Heart left ventricle (tissue), 16 donors: ENCODE data around the gene AIMP2. TPM values are rescaled to one million over a fixed set of nuclear protein-coding genes. Genes with fewer than 3 reads are reported as not detected.
A peak's percentile ranks its signal among the peaks of the same experiment; 100 is the strongest.
"Not testable (repeated sequence)": the region's sequence is repeated elsewhere in the genome, so short reads cannot be mapped to it uniquely, and the experiment has no call there.

Source experiments
- ATAC-seq, 4 donors: fragments of 200-7000 bp; cut with Tn5 transposase; one replicate each; pipeline ENCODE4 v1.9.1; 2020 to 2022; ENCODE audit warnings: moderate library complexity in 4 of 4, mild to moderate bottlenecking in 3 of 4, moderate number of reproducible peaks in 1 of 4
- DNase-seq, 5 donors: peaks; one replicate each; pipeline ENCODE4 v3.0.0-alpha.2; 2020
- H3K27ac ChIP-seq, 12 donors: fragments of 200-600 bp; sonication (generic) in 4 of 12; one replicate each; pipeline versions ENCODE4 v1.5.0 to v1.8.0; 2016 to 2022; ENCODE audit warnings: mild to moderate bottlenecking in 2 of 12
- H3K27me3 ChIP-seq, 9 donors: fragments of 200-600 bp; sonication (generic) in 2 of 9; one replicate each; pipeline versions ENCODE4 v1.5.1 to v1.8.0; 2016 to 2022; ENCODE audit warnings: mild to moderate bottlenecking in 3 of 9
- H3K36me3 ChIP-seq, 9 donors: fragments of 200-600 bp; sonication (generic) in 2 of 9; one replicate each; pipeline versions ENCODE4 v1.5.0 to v1.8.0; 2018 to 2022; ENCODE audit warnings: mild to moderate bottlenecking in 2 of 9
- H3K4me1 ChIP-seq, 12 donors: fragments of 200-600 bp; sonication (generic) in 4 of 12; one replicate each; pipeline versions ENCODE4 v1.5.0 to v1.8.0; 2016 to 2022; ENCODE audit warnings: mild to moderate bottlenecking in 3 of 12
- H3K4me3 ChIP-seq, 12 donors: fragments of 200-600 bp; sonication (generic) in 4 of 12; one replicate each; pipeline versions ENCODE4 v1.5.0 to v1.8.0; 2017 to 2022; ENCODE audit warnings: mild to moderate bottlenecking in 9 of 12, moderate library complexity in 4 of 12
- H3K9me3 ChIP-seq, 12 donors: fragments of 200-600 bp; sonication (generic) in 4 of 12; one replicate each; pipeline versions ENCODE4 v1.5.0 to v1.8.0; 2016 to 2022; ENCODE audit warnings: mild to moderate bottlenecking in 1 of 12
- POLR2A ChIP-seq, 2 donors: fragments of 450-650 bp; IDR thresholded peaks; one replicate each; pipeline ENCODE4 v1.6.1; 2017; ENCODE audit warnings: antibody characterized with exemption in 2 of 2, mild to moderate bottlenecking in 2 of 2, moderate library complexity in 2 of 2
- WGBS, 4 donors: extraction: QIAGEN DNeasy Blood & Tissue Kit in 2 of 4; methylation state at CpG; one replicate each; pipeline versions ENCODE4 v1.1.5 to v1.1.7; 2013 to 2018; 5-methylcytosine and 5-hydroxymethylcytosine counted together
- intact Hi-C, 10 donors: fragments of 100-400 bp; cut with DNase I; formaldehyde crosslinking; loops; one replicate each; pipeline versions ENCODE4 v1.11.1 to v1.14.2; 2022
- polyA plus RNA-seq, 2 donors: library from polyadenylated mRNA; stranded (reverse); fragments of 200-250 nt; gene quantifications; one replicate each; pipeline ENCODE4 v1.2.3, GENCODE V29; 2013
- total RNA-seq, 9 donors: library from RNA; depleted of rRNA in 2 of 9; stranded (reverse); fragments of >200 nt in 2 of 9; fragmentation: NEBNext Ultra II Directional in 3 of 9; extraction: Animal tissue kit (Norgen Biotek cat#: 25700) in 3 of 9; gene quantifications; one replicate each; pipeline versions ENCODE4 v1.1.0 to v1.2.4, GENCODE V29; 2016 to 2023
- TF ChIP-seq, protein P1 (sequence below), 12 donors: fragments of 200-600 bp; sonication (generic) in 4 of 12; IDR thresholded peaks; one replicate each; pipeline versions ENCODE4 v1.5.0 to v1.8.0; 2018 to 2022; ENCODE audit warnings: antibody characterized with exemption in 12 of 12, mild to moderate bottlenecking in 5 of 12
- donor health status: ischemic (EF 13 %, LVEDD 7.1; RV severe dilation, severe dysfunction).
- donor health status: healthy with polysubstance abuse.
- donor health status: DM: no; HTN: yes; CAD: no.
- donor health status: DM: no; HTN: no; CAD: no.
- donor health status: ischemic (EF 25% LVEDD 6.9; RV normal size, moderate dysfunction).
- donor health status: ischemic (EF 25% LVEDD 5.7; RV mildly dilated, moderate dysfunction).
- donor health status: healthy.
- donor health status: DM: yes; HTN: yes; CAD: no.
- donor health status: ischemic (EF 35%, LVEDD 5.7; RV mildly dilated, moderate dysfunction).
- donor health status: nonischemic (EF 11% LVEDD 7.7; RV severe dilation, severe dysfunction).
- donor health status: DM: yes; HTN: yes; CAD: no.
- donor health status: PGD.
- donor health status: ischemic (EF 29% LVEDD 5.4; RV normal size, mild dysfunction).
- donor health status: nonischemic (EF 23%, LVEDD 6.1; RV moderate dilation, normal function).

Gene AIMP2
- total and polyA plus RNA-seq, 11 donors: 25.0 to 105 (median 51.1) TPM

DNA sequence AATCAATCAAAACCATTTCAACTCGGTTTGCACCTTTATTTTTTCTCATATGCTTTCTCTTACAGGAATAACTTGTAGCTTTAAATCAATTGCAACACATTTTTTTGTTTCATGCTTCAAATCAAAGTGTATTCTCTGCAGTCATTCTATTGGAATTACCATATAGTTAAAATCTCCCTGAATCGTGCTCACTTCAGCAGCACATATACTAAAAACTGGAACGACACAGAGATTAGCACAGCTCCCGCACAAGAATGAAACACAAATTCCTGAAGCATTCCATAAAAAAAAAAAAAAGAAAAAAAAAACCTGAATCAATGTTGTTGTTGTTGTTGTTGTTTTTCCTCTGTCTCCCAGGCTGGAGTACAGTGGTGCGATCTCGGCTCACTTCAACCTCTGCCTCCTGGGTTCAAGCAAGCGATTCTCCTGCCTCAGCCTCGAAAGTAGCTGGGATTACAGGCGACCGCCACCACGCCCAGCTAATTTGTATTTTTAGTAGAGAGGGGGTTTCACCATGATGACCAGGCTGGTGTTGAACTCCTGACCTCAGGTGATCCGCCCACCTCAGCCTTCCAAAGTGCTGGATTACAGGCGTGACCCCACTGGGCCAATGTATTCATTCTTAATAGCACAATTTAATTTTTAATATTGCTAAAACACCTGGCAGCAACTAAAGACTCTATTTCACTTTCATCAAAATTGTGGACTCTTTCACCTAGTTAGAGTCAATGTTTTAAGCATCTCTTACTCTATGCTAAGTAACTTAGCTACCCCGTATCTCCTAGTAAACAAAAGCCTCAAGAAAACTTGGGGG is 48.5 kb downstream of the AIMP2 start:
- TF ChIP-seq POLR2A (IDR thresholded peaks at IDR 0.05): no peak
- TF ChIP-seq, protein P1, sequence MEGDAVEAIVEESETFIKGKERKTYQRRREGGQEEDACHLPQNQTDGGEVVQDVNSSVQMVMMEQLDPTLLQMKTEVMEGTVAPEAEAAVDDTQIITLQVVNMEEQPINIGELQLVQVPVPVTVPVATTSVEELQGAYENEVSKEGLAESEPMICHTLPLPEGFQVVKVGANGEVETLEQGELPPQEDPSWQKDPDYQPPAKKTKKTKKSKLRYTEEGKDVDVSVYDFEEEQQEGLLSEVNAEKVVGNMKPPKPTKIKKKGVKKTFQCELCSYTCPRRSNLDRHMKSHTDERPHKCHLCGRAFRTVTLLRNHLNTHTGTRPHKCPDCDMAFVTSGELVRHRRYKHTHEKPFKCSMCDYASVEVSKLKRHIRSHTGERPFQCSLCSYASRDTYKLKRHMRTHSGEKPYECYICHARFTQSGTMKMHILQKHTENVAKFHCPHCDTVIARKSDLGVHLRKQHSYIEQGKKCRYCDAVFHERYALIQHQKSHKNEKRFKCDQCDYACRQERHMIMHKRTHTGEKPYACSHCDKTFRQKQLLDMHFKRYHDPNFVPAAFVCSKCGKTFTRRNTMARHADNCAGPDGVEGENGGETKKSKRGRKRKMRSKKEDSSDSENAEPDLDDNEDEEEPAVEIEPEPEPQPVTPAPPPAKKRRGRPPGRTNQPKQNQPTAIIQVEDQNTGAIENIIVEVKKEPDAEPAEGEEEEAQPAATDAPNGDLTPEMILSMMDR (IDR thresholded peaks at IDR 0.05): no peak
- DNase-seq (no peak), ATAC-seq (no peak)
- no peak overlapping the region for H3K27ac ChIP-seq
- H3K4me3 ChIP-seq: peak overlapping the region in 9 of 12 donors; percentile 65 to 99 (median 91)
- H3K27me3 ChIP-seq: no peaks in the 10 kb centered on the region
- H3K4me1 ChIP-seq: peaks cover 6 to 27% (median 16%) of the 10 kb centered on the region in 12 donors
- peaks cover 0 to 28% (median 21%) of the 10 kb centered on the region in 9 donors for H3K36me3 ChIP-seq
- intact Hi-C loops: no loop called here
- 72 to 81% (median 75%) methylated on average over 14 of the region's 14 CpGs for WGBS, 4 donors
- H3K9me3 ChIP-seq: no peaks in the 10 kb centered on the region

DNA sequence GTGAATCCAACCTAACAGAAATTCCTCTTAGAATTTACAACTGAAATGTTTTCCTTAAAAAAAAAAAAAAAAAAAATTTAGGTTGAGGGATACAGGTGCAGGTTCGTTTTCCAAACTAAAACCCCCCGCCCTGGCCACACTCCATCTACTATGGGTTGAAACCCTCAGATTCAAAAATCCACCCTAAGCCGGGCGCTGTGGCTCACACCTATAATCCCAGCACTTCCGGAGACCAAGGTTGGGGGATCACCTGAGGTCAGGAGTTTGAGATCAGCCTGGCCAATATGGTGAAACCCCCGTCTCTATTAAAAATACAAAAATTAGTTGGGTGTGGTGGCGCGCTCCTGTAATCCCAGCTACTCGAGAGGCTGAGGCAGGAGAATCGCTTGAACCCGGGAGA is 50.9 kb downstream of the AIMP2 start:
- H3K27ac ChIP-seq, intact Hi-C loops: not testable (repeated sequence)
- H3K4me3 ChIP-seq: peak overlapping the region in 2 of 12 donors; percentile 86 to 93

GRCh38 chr7:6071406-6071805 is 62.3 kb downstream of the AIMP2 start:
- H3K9me3 ChIP-seq: no peaks in the 10 kb centered on the region
- TF ChIP-seq POLR2A (IDR thresholded peaks at IDR 0.05): no peak
- TF ChIP-seq, protein P1 (IDR thresholded peaks at IDR 0.05): no peak
- no peak overlapping the region for H3K27ac ChIP-seq
- H3K4me3 ChIP-seq: no peak overlapping the region
- intact Hi-C loops: no loop called here
- DNase-seq: no peak
- no peaks in the 10 kb centered on the region for H3K27me3 ChIP-seq
- H3K36me3 ChIP-seq: no peaks in the 10 kb centered on the region
- no peak for ATAC-seq
- H3K4me1 ChIP-seq: no peaks in the 10 kb centered on the region
- WGBS, 4 donors: 79 to 83% (median 81%) methylated on average over 3 of the region's 3 CpGs

More for the DNA sequence above, 50.9 kb downstream of the AIMP2 start:
- not testable (repeated sequence) for H3K27me3 ChIP-seq, H3K9me3 ChIP-seq, H3K36me3 ChIP-seq, ATAC-seq, DNase-seq
- 86 to 97% (median 95%) methylated on average over 11 of the region's 11 CpGs for WGBS, 4 donors
- H3K4me1 ChIP-seq: peaks cover 6 to 27% (median 16%) of the 10 kb centered on the region in 12 donors

Other genes with a start within 250 kb of the AIMP2 start
- 10 to 100 TPM; 22.6 to 34.8 (median 26.6) TPM for gene RNF216, start 227.6 kb upstream of the AIMP2 start, total RNA-seq
- 10 to 100 TPM; 20.5 TPM for gene RNF216, start 227.6 kb upstream of the AIMP2 start, polyA plus RNA-seq
- not detected for gene OCM, start 128.5 kb upstream of the AIMP2 start, total RNA-seq
- gene OCM, start 128.5 kb upstream of the AIMP2 start, polyA plus RNA-seq: not detected
- gene CCZ1, start 110.5 kb upstream of the AIMP2 start, total RNA-seq: 10 to 100 TPM; 31.7 to 64.4 (median 52.1) TPM
- gene CCZ1, start 110.5 kb upstream of the AIMP2 start, polyA plus RNA-seq: 10 to 100 TPM; 24.0 to 58.5 TPM
- under 1 TPM in 1 of 9 donors, not detected in 8; 0.80 TPM for gene RSPH10B, start 38.6 kb upstream of the AIMP2 start, total RNA-seq
- gene RSPH10B, start 38.6 kb upstream of the AIMP2 start, polyA plus RNA-seq: under 1 TPM in 1 of 2 donors, not detected in 1; 0.03 TPM
- gene PMS2, start 223 bp upstream of the AIMP2 start, total RNA-seq: 10 to 100 TPM in 1 of 9 donors, 1 to 10 TPM in 8; 4.4 to 10.5 (median 7.0) TPM
- gene PMS2, start 223 bp upstream of the AIMP2 start, polyA plus RNA-seq: 1 to 10 TPM; 2.4 to 3.5 TPM
- gene ANKRD61, start 22.1 kb downstream of the AIMP2 start, total RNA-seq: under 1 TPM in 2 of 9 donors, not detected in 7; 0.25 to 0.28 TPM
- gene ANKRD61, start 22.1 kb downstream of the AIMP2 start, polyA plus RNA-seq: under 1 TPM in 1 of 2 donors, not detected in 1; 0.19 TPM
- 100 to 1,000 TPM in 2 of 9 donors, 10 to 100 TPM in 7; 48.9 to 152 (median 58.5) TPM for gene EIF2AK1, start 49.9 kb downstream of the AIMP2 start, total RNA-seq
- 10 to 100 TPM; 27.3 to 34.5 TPM for gene EIF2AK1, start 49.9 kb downstream of the AIMP2 start, polyA plus RNA-seq
- 1 to 10 TPM; 3.7 to 6.9 (median 4.9) TPM for gene USP42, start 95.7 kb downstream of the AIMP2 start, total RNA-seq
- gene USP42, start 95.7 kb downstream of the AIMP2 start, polyA plus RNA-seq: 1 to 10 TPM; 2.0 to 3.7 TPM